ENCODE measurements around the gene HRH2.

The HRH2 gene

DNA sequence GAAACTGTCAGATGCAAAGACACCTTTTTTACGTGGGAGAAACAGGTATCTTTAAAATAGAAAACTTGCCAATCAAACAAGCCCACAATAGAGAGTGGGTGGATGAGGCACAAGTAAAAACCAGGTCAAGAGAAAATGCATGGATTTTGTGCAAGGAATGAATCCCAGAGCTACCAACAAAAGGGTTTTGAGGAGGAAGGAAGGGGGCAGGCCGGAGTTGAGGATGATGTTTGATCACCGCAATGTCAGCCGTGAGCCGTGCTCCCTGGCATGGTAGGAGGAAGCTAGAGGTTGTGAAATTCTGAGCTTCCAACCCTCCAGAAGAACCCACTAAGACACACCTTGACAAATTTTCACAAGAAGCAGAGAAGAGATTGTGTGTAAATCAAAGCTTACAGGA is 53.2 kb downstream of the HRH2 start:
- DNase-seq (ENCODE audit: extremely low spot score), result no peak
- CTCF ChIA-PET, result interaction anchor here (1.2 to 1.8 kb wide), 3 partner anchors 10 to 177 kb away, joined by 4 to 7 read pairs (median 4); no protein-coding TSS in a partner anchor
- TF ChIP-seq L3MBTL2 (conservative IDR thresholded peaks at IDR 0.05) (no peak), NFRKB (IDR thresholded peaks at IDR 0.05) (no peak), LEF1 (IDR thresholded peaks at IDR 0.05; ENCODE audit: borderline replicate concordance) (no peak), CTBP1 (IDR thresholded peaks at IDR 0.05; ENCODE audit: borderline replicate concordance) (no peak), FOXK2 (IDR thresholded peaks at IDR 0.05) (no peak), ARNT (IDR thresholded peaks at IDR 0.05) (no peak), FOXA1 (IDR thresholded peaks at IDR 0.05) (no peak), ZNF384 (IDR thresholded peaks at IDR 0.05) (no peak), TARDBP (IDR thresholded peaks at IDR 0.05) (no peak), HDGF (IDR thresholded peaks at IDR 0.05; ENCODE audit: borderline replicate concordance) (no peak), SP1 (IDR thresholded peaks at IDR 0.05) (no peak), ELF4 (IDR thresholded peaks at IDR 0.05) (no peak)
- TF ChIP-seq, protein P1, sequence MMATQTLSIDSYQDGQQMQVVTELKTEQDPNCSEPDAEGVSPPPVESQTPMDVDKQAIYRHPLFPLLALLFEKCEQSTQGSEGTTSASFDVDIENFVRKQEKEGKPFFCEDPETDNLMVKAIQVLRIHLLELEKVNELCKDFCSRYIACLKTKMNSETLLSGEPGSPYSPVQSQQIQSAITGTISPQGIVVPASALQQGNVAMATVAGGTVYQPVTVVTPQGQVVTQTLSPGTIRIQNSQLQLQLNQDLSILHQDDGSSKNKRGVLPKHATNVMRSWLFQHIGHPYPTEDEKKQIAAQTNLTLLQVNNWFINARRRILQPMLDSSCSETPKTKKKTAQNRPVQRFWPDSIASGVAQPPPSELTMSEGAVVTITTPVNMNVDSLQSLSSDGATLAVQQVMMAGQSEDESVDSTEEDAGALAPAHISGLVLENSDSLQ (IDR thresholded peaks at IDR 0.05), result no peak
- POLR2A ChIA-PET, result no interaction called here

DNA sequence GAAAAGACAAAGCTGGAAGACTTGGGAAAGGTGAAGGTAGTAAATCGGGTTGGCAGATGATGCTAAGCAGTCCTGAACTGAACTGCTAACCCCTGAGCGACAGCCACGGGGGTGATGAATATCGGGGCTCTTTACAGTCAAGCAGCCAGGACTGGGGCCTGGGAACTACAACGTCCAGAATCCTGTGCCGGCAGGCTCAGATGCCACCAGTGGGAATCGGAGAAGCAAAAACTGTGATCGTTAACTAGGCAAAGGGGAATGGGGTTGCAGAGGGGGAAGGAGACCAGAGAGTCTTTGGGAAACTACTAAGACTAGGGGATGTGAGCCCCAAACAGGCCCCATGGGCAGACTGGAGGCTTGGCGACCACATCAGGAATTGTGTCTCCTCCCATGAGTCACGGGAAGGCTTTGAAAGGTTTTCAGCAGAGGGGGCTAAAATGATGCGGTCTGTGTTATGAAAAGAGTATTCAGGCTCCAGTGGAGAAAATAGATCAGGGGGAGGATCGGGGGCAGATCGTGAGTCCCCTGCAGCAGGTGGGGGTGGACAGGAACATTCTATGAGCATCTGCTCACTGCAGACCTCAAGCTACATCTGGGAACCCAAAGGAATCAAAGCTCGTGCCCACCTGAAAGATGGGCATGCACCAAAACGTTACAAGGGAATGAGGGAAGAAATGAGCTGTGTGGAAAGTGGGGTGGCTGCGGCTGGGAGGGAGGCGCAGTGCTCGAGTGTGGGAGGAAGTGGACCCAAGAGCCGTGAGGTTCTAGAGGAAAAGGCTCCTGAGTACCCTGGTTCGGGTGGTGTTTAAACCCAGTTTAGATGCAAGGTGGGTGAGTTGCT is 53.8 kb downstream of the HRH2 start:
- DNase-seq (ENCODE audit: extremely low spot score), result no peak
- POLR2A ChIA-PET, result no interaction called here
- no peak for TF ChIP-seq FOXK2 (IDR thresholded peaks at IDR 0.05)
- no peak for TF ChIP-seq L3MBTL2 (conservative IDR thresholded peaks at IDR 0.05)
- no peak for TF ChIP-seq BHLHE40 (IDR thresholded peaks at IDR 0.05; ENCODE audit: borderline replicate concordance)
- no peak for TF ChIP-seq ARNT (IDR thresholded peaks at IDR 0.05)
- no peak for TF ChIP-seq NFRKB (IDR thresholded peaks at IDR 0.05)
- TF ChIP-seq CTBP1 (IDR thresholded peaks at IDR 0.05; ENCODE audit: borderline replicate concordance), result no peak
- no peak for TF ChIP-seq FOXM1 (IDR thresholded peaks at IDR 0.05; ENCODE audit: borderline replicate concordance)
- CTCF ChIA-PET, result interaction anchor here (0.6 to 1.8 kb wide), 4 partner anchors 10 to 178 kb away, joined by 4 to 7 read pairs (median 4); no protein-coding TSS in a partner anchor

DNA sequence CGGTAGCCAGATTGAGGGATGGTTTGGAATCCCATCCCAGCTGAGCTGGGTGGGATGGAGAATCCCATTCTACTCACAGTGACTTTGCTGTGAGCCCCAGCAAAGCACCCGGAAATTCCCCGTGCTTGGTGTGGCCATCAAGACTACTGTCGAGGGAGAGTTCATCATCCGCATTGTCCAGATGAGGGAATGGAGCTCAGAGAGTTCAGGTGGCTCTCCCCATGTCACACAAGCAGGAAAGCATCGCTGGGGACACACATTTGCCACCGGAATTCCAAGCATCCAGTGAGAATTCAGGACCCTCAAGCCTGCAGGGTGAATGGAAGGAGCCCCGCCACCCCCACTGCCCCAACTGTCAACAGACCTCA is 54.4 kb downstream of the HRH2 start:
- ChIA-PET CTCF (interaction anchor here (0.6 to 2.3 kb wide), 3 partner anchors 18 to 178 kb away, joined by 4 to 5 read pairs (median 4); no protein-coding TSS in a partner anchor), POLR2A (interaction anchor here (0.8 kb wide), 1 partner anchor 49 kb away, joined by 3 read pairs; no protein-coding TSS in a partner anchor)
- TF ChIP-seq TARDBP (IDR thresholded peaks at IDR 0.05) (no peak), ZNF384 (IDR thresholded peaks at IDR 0.05) (no peak), CTBP1 (IDR thresholded peaks at IDR 0.05; ENCODE audit: borderline replicate concordance) (no peak), BHLHE40 (IDR thresholded peaks at IDR 0.05; ENCODE audit: borderline replicate concordance) (no peak)
- DNase-seq (ENCODE audit: extremely low spot score), result no peak

GRCh38 chr5:175712681-175713085 is 54.8 kb downstream of the HRH2 start:
- no peak for DNase-seq (ENCODE audit: extremely low spot score)
- POLR2A ChIA-PET, result interaction anchor here (0.8 kb wide), 1 partner anchor 49 kb away, joined by 3 read pairs; no protein-coding TSS in a partner anchor
- no peak for TF ChIP-seq HDGF (IDR thresholded peaks at IDR 0.05; ENCODE audit: borderline replicate concordance)
- no peak for TF ChIP-seq CTBP1 (IDR thresholded peaks at IDR 0.05; ENCODE audit: borderline replicate concordance)
- TF ChIP-seq, protein P1 (IDR thresholded peaks at IDR 0.05), result peak; percentile 67
- no peak for TF ChIP-seq BHLHE40 (IDR thresholded peaks at IDR 0.05; ENCODE audit: borderline replicate concordance)
- TF ChIP-seq L3MBTL2 (conservative IDR thresholded peaks at IDR 0.05), result no peak
- TF ChIP-seq SP1 (IDR thresholded peaks at IDR 0.05), result no peak
- TF ChIP-seq SUZ12 (IDR thresholded peaks at IDR 0.05), result no peak
- TF ChIP-seq NFRKB (IDR thresholded peaks at IDR 0.05), result no peak
- CTCF ChIA-PET, result interaction anchor here (0.6 to 2.3 kb wide), 2 partner anchors 17 to 63 kb away, joined by 4 to 5 read pairs; no protein-coding TSS in a partner anchor

DNA sequence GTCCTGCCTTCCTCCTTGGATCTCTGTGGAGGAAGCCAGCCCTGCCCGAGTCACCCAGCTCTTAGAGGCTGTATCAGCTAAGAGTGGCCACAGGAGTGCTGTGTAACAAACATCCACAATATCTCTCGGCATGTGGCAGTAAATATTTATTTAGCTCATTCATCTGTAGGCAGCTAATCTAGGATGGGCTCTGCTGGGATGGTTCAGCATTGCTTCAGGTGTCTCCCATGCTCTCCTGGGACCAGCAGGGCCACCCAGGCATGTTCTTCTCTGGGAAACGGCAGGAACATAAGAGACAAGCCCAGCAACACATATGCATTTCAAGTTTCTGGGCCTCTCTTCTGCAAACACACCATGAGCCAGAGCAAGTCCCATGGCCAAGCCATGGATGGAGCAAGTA is 56.1 kb downstream of the HRH2 start:
- POLR2A ChIA-PET, result no interaction called here
- DNase-seq (ENCODE audit: extremely low spot score), result no peak
- CTCF ChIA-PET, result interaction anchor here (2.3 kb wide), 1 partner anchor 16 kb away, joined by 5 read pairs; no protein-coding TSS in a partner anchor

More for the DNA sequence above, 56.1 kb downstream of the HRH2 start:
- TF ChIP-seq SP1 (IDR thresholded peaks at IDR 0.05) (no peak), L3MBTL2 (conservative IDR thresholded peaks at IDR 0.05) (no peak), SUZ12 (IDR thresholded peaks at IDR 0.05) (no peak), NFRKB (IDR thresholded peaks at IDR 0.05) (no peak), ELF4 (IDR thresholded peaks at IDR 0.05) (no peak), TARDBP (IDR thresholded peaks at IDR 0.05) (no peak), FOXK2 (IDR thresholded peaks at IDR 0.05) (no peak), LEF1 (IDR thresholded peaks at IDR 0.05; ENCODE audit: borderline replicate concordance) (no peak), CTBP1 (IDR thresholded peaks at IDR 0.05; ENCODE audit: borderline replicate concordance) (no peak), ARNT (IDR thresholded peaks at IDR 0.05) (no peak), FOXM1 (IDR thresholded peaks at IDR 0.05; ENCODE audit: borderline replicate concordance) (no peak)
- TF ChIP-seq, protein P1 (IDR thresholded peaks at IDR 0.05), result no peak

Measured in HEK293T (cell line).